Neural progenitor cell (in vitro differentiated cells): ENCODE data around the gene NELFA.

Source experiments
- EZH2 ChIP-seq: fragments of 200-600 bp; sonication (generic); IDR thresholded peaks from 2 replicates; pipeline ENCODE4 v1.6.1; 2017; ENCODE audit warnings: antibody characterized with exemption, mild to moderate bottlenecking, moderate library complexity
- TF ChIP-seq, protein P1 (sequence below): fragments of 200-600 bp; sonication (generic); IDR thresholded peaks from 2 replicates; pipeline ENCODE4 v1.5.1; 2017; ENCODE audit warnings: antibody characterized with exemption, mild to moderate bottlenecking

DNA sequence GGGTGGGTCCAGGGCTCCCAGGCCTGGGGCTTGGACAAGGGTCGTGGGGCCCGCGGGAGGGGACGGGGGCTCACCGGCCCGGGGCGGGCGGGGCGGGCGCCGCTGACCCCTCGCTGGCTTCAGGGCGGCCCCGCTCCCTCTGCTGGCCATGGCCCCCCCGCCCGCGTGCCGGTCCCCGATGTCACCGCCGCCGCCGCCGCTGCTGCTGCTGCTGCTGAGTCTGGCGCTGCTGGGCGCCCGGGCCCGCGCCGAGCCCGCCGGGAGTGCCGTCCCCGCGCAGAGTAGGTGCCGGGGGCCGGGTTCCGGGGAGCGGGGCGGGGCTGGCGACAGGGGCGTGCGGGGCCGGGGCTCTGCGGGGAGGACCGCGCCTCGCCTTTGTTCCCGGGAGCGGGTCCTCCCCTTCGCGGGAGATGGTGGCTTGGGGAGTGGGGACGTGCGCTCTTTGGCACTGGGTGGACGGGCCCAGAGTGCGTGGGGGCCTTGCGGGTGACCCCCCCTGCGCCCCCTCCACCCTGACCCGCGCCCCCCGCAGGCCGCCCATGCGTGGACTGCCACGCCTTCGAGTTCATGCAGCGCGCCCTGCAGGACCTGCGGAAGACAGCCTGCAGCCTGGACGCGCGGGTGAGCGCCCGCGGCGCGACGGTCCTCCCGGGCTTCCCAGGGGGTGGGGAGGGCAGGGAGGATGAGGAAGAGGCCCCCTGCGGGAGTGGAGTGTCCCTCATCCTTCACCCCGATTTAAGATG is 33.6 kb upstream of the NELFA start:
- TF ChIP-seq, protein P1, sequence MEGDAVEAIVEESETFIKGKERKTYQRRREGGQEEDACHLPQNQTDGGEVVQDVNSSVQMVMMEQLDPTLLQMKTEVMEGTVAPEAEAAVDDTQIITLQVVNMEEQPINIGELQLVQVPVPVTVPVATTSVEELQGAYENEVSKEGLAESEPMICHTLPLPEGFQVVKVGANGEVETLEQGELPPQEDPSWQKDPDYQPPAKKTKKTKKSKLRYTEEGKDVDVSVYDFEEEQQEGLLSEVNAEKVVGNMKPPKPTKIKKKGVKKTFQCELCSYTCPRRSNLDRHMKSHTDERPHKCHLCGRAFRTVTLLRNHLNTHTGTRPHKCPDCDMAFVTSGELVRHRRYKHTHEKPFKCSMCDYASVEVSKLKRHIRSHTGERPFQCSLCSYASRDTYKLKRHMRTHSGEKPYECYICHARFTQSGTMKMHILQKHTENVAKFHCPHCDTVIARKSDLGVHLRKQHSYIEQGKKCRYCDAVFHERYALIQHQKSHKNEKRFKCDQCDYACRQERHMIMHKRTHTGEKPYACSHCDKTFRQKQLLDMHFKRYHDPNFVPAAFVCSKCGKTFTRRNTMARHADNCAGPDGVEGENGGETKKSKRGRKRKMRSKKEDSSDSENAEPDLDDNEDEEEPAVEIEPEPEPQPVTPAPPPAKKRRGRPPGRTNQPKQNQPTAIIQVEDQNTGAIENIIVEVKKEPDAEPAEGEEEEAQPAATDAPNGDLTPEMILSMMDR = no peak
- TF ChIP-seq EZH2 = no peak
